Chondrocyte (in vitro differentiated cells): Measurements from ENCODE around the gene PML. TPM values are rescaled to one million over a fixed set of nuclear protein-coding genes. Genes with fewer than 3 reads are reported as not detected.
A peak's percentile ranks its signal among the peaks of the same experiment; 100 is the strongest.

Experiments used
- DNase-seq: peaks from one replicate; pipeline ENCODE4 v3.0.0; 2021; ENCODE audit warnings: mixed read lengths, low spot score
- H3K27ac Mint-ChIP-seq: one replicate; pipeline ENCODE4 v1.8.0; 2021; ENCODE audit warnings: mild to moderate bottlenecking, moderate library complexity, mixed read lengths; ENCODE audit not compliant: unreplicated experiment
- H3K27me3 Mint-ChIP-seq: 2 replicates; pipeline ENCODE4 v1.8.0; 2021; ENCODE audit warnings: low read depth, mixed read lengths
- H3K36me3 Mint-ChIP-seq: 2 replicates; pipeline ENCODE4 v1.8.0; 2021; ENCODE audit warnings: low read depth, mixed read lengths
- H3K4me1 Mint-ChIP-seq: 2 replicates; pipeline ENCODE4 v1.8.0; 2021; ENCODE audit warnings: low read depth, mild to moderate bottlenecking, mixed read lengths
- H3K4me3 Mint-ChIP-seq: one replicate; pipeline ENCODE4 v1.8.0; 2021; ENCODE audit warnings: mild to moderate bottlenecking, moderate library complexity, mixed read lengths; ENCODE audit not compliant: unreplicated experiment
- H3K9me3 Mint-ChIP-seq: 2 replicates; pipeline ENCODE4 v1.8.0; 2021; ENCODE audit warnings: low read depth, mixed read lengths
- CTCF ChIP-seq: fragments of 200-600 bp; sonication (generic); IDR thresholded peaks from 2 replicates; pipeline ENCODE4 v1.5.0; 2021; ENCODE audit warnings: antibody characterized with exemption, mild to moderate bottlenecking, moderate library complexity
- total RNA-seq: library from RNA; stranded (reverse); gene quantifications from 3 replicates; pipeline ENCODE4 v1.2.1, GENCODE V29; 2021

PML gene
- total RNA-seq, 1 donor from 2014 or later = 40.0 TPM

GRCh38 chr15:73955326-73955725 is 39.2 kb upstream of the PML start:
- Mint-ChIP-seq H3K9me3 (no peaks in the 10 kb centered on the region), H3K27me3 (no peaks in the 10 kb centered on the region), H3K4me3 (no peak overlapping the region), H3K4me1 (peaks cover 85% of the 10 kb centered on the region), H3K36me3 (peaks cover 6% of the 10 kb centered on the region), H3K27ac (peak overlapping the region; percentile 77)
- no peak for TF ChIP-seq CTCF
- DNase-seq = peak; percentile 77

DNA sequence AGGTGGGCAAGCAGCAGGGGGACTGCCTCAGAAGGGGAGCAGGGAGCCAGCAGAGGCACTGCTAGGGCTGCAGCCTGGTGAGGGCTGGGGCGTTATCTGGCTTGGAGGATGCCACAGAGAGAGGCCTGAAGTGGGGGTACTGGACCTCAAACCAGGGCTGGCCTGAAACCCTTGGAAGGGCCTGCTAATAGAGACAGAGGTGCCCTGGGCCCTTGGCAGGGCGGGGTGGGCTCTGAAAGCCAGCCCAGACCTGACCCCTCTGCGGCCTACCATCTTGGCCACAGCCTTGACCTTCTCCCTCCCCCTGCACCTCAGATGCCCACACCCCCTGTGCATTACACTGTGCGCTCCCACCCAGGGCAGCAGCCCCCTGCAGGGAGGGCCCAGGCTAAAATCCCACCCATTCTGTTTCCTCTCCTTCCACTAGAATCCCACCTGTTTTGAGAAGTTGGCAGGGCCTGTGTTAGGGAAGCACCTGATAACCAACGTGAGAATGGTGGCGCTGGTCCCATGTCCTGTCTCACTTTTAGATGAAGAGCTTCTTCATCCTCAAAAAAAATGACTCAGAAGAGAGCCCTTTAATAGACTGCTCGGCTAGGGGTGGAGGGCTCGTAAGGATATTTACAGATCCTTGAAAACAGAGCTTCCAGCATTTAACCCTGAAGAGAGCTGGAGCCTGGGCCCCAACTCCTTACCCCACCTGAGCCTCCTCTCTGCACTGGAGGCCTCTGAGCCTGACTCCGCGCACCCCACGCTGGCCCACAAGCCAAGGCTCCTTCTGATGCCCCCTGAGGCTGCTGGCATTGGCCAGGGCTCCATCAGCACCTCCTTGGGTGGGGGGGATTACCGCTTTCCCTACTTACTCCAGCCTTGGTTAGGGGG is 38.4 kb upstream of the PML start:
- Mint-ChIP-seq H3K27me3 (no peaks in the 10 kb centered on the region), H3K4me1 (peaks cover 78% of the 10 kb centered on the region), H3K9me3 (no peaks in the 10 kb centered on the region), H3K36me3 (peaks cover 4% of the 10 kb centered on the region), H3K27ac (peak overlapping the region; percentile 77), H3K4me3 (no peak overlapping the region)
- DNase-seq = peak; percentile 54
- TF ChIP-seq CTCF = no peak

- DNase-seq = peak; percentile 95
- peaks cover 3% of the 10 kb centered on the region for H3K36me3 Mint-ChIP-seq
- no peak overlapping the region for H3K4me3 Mint-ChIP-seq
- peaks cover 71% of the 10 kb centered on the region for H3K4me1 Mint-ChIP-seq
- no peaks in the 10 kb centered on the region for H3K9me3 Mint-ChIP-seq
- no peak for TF ChIP-seq CTCF
- no peaks in the 10 kb centered on the region for H3K27me3 Mint-ChIP-seq
- peak overlapping the region; percentile 77 for H3K27ac Mint-ChIP-seq
These were observed 37.8 kb upstream of the PML start for GRCh38 chr15:73956743-73957135.

DNA sequence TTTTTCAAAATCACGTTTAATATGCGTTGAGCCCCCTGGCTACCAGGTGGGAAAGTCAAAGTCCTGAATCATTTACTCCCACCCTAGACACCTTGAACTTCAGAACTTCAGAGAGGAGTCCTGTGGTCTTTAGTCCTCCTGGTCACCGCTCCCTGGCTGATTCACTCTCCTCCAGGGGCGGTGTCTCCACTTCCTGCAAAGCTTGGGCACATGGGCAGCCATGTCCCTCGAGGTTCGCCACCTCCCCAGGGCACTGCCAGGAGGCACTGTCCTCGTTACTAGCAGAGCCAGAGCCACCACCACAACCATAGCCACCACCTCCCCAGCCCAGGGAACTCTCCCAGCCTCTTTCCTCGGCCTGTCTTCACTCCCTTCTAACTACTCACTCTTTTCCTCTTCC is 37.2 kb upstream of the PML start:
- Mint-ChIP-seq H3K4me3 (no peak overlapping the region), H3K4me1 (peaks cover 66% of the 10 kb centered on the region), H3K27ac (peak overlapping the region; percentile 77), H3K27me3 (no peaks in the 10 kb centered on the region), H3K36me3 (peaks cover 3% of the 10 kb centered on the region), H3K9me3 (no peaks in the 10 kb centered on the region)
- peak; percentile 66 for DNase-seq
- TF ChIP-seq CTCF = no peak

DNA sequence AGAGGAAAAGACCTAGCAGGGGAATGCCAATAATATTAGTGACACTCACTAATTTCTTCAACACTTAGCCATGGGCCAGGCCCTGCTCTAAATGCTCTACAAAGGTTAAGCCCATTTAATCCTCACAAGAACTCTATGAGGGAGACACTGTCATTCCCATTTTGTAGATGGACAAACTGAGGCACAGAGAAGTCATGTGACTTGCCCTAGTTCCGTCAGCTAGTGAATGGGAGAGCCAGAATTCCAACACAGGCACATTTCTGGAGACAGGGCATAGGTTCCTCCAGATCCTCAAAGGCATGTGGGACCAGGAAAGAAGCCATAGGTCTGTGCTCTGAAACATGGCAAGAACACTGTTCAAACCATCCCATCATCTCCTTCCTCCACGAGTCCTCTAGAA is 36.7 kb upstream of the PML start:
- no peaks in the 10 kb centered on the region for H3K9me3 Mint-ChIP-seq
- no peak overlapping the region for H3K4me3 Mint-ChIP-seq
- TF ChIP-seq CTCF = no peak
- H3K36me3 Mint-ChIP-seq = no peaks in the 10 kb centered on the region
- no peaks in the 10 kb centered on the region for H3K27me3 Mint-ChIP-seq
- H3K27ac Mint-ChIP-seq = no peak overlapping the region
- DNase-seq = no peak
- peaks cover 61% of the 10 kb centered on the region for H3K4me1 Mint-ChIP-seq
